GM19240 (cell line): ENCODE data around the gene SDK1.
"Not testable (repeated sequence)": the region's sequence is repeated elsewhere in the genome, so short reads cannot be mapped to it uniquely, and the experiment has no call there.

Experiments used
- DNase-seq: peaks from one replicate; pipeline ENCODE4 v3.0.0; 2011; ENCODE audit warnings: low spot score; ENCODE audit not compliant: insufficient read length

SDK1 gene

DNA sequence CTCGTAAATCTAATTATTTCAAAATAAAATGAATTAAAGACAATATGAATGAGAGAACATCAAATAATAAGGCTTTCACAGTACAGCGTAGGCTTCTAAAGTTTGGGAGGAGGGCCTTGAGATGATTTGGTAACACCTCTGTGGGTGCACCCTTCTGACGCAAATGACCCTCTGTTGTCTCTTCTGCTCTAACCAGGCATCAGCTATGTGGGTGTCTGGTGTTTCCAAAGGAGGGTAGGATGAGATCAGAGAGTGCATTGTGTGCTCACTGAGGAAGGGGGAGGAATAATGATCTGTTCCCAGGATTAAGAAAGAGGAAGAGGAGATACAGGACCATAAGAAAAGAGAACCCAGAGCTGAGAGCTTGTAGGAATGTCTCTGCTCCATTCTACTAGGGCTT lies 420.4 kb downstream of the SDK1 start:
- DNase-seq: no peak

DNA sequence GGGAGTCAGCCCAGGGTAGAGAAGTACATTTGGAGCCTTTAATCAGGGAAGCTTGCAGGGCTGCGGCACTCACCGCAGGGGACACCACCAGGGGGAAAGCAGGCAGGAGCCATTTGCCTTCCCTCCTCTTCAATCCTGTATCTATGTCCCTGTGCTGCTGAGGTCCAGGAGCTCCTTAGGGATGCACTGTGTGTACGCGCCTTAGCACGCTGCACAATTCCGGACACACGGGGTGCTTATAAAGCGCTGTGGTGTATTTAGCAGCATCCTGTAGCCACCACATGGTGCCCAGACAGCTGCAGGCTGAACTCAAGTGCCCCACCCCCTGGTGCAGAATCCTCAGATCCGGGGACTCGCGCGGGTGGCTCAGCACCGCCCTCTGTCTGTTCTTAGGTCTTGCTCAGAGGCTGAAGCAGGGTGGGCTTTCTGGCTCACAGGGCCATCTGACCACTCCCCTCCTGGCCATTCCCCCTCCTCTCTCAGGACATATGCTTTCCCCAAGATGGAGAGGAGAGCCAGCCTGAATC lies 421.4 kb downstream of the SDK1 start:
- DNase-seq: no peak

DNA sequence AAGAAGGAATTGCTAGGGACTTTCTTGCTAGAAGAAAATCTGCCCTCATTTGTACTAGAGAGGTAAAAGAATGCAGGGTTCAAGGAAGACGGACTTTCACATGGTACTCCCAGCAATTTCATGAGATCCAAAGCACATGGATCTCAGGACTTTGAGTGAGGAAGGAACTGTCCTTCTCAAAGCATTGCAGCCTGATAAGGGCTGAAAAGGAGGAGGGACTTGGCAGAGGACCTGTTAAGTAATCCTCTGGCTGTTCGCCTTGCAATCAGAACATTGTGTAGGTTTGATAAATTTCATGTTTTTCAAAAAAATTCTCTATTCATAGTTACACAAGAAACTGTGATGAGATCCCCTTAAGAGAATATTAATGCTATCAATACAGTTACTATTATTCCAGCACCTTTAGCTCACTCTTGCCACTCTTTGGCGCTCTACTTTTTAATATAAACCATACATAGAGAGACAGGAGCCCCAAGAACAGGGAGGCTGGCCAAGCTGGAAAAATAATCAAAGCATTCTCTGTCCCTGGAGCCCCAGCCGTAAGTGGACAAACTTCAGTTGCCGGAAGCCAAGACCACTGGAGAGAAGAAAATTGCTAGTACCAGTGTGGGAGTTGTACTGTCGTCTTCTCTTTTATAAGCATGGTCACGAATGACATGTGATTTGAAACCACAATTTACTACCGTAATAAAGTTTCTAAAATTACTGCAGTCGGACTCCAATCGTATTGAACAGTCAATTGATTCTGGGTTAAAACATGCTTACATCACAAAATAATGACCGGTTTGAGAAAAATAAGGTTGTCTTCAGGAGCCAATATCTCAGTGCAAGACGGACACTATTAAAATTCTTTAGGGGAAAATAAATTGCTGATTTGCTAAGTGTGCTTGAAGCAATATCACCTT lies 424.4 kb downstream of the SDK1 start:
- DNase-seq: no peak

DNA sequence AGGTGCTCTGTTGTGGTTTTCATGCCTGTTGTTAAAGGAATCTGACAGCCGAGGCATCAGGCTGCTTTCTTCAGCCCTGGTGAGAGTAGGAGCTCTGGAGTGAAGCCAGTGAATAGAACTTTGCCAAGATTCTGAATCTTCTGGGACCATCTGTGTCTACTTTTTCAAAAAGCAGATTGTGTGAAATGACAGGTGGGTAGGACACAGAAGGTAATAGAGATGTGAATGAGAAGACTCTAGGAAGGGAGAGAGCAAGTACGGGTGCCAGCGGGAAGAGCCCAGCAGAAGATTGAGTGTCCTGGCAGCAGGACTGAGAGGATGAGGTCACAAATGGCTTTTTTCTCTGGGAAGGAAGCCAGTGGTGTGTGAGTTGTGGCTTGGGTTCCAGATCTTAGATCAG lies 429.2 kb downstream of the SDK1 start:
- DNase-seq: no peak

DNA sequence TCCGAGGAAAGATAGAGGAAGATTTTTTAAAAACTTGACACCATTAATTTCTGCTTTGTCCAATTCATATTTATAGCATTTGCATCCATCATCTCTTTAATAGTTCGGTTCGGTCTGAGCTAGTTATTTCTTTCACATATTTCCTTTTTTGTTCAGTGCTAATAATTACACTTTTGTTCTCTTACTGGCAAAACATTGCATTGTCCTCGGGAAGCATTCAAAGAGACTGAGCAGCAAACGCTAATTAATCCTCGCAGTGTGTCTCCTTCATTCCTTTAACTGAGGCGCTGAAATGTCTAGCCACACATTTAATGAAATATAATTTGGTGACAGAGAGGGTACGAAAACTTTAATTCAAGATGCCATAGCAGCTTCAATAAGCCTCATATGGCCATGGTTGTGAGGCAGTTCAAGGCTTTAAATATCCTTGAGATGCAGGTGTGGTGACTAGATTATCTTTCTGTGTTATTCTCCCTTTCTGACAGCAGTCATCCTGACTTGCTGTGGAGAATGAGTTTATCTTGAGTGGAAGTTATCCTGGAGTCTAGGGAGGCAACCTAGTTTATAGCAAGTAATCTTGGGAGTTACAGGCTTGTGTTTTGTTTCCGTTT lies 431.4 kb downstream of the SDK1 start:
- DNase-seq: no peak

DNA sequence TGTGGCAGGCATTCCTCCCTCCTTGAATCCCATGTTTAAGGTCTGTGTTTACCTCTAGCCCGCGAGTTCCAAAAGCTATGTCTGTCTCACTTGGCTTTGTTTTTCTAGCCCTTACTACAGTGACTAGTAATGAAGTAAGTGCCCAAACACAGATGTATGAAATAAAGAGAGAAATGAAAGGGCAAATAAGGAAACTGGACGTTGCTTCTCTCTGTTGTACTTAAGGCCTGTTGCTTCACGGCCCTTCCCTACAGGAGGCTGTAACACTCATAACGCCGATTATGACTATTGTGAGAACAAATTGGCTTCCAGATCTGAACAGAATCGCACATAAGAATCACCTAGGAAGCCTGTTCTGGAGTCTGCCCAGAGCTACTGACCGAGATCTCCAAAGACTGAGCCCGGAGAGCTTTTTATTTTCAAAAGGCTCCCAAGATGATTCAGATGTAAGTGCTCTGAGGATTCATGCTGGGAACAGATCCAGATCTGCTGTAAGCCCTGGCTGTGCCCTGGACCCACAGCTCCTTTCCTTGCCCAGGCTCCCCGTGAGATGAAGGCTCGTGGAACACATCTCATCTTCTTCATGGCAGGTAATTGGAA lies 432.6 kb downstream of the SDK1 start:
- no peak for DNase-seq

DNA sequence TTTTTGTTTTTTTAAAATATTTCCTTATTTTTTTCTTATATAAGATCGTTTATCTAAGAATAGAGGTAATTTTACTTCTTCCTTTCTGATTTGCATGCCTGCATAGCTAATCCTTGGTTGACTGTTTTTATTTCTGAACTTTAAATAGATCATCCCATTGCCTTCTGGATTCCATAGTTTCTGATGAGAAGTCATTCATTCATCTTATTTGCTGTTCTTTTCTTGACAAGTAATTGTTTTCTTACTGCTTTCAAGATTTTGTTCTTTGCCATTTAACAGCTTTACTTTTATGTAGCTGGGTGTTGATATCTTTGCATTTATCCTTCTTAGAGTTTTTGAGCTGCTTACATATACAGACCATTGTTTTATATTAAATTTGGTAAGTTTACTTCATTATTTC lies 437.9 kb downstream of the SDK1 start:
- DNase-seq: no peak

DNA sequence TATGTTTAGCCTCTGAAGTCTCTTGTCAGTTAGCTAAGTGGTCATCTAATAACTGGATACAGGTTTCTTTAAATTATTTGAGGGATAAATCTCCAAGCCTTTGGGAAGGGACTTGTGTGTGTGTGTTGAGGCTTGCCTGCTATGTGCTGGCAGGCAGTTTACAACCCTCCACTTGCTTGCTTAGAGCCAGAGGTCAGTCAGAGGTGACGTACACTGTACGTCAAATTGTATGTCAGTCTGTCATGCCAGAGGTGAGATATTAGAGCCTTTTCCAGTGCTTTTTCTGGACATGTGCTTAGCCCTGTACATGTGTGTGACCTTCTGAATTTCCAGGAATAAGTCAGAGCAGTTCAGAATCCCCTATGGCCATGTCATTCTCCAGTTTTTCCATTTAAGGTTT lies 438.9 kb downstream of the SDK1 start:
- no peak for DNase-seq

DNA sequence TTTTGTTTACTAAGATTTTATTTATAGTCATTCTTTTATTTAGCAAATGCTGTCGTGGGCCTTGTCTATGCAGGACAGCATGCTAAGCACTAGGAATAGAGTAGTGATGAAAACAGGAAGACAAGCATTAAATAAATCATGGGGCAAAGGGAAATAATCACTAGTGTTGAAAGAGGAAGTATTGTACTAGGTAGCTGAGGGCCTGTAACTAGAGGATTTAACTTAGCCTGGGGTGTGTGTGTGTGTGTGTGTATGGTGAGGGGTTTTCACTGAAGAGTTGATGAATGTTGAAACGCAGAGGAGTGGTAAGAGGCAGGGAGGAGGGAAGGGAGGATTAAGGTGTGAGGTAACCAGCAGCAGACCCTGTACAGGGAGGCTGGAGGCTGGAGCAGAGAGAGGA lies 446.4 kb downstream of the SDK1 start:
- DNase-seq: no peak

DNA sequence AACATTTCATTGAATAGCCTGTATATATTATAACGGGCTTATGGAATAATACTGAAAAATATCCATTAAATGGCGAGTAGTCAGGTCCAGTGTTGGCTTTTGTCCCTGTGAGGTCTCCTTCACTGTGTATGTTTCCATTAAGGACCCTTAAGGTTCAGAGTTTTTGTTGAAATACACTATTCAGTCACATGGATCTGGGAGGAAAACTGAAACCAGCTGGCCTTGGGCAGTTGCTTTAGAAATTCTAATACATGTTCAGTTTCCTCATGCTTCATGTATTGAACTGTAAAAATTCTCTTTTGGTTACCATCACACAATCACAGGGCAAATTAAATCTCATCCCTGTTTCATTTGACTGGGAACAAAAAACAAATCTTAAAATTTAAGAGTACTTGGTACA lies 447.3 kb downstream of the SDK1 start:
- no peak for DNase-seq

DNA sequence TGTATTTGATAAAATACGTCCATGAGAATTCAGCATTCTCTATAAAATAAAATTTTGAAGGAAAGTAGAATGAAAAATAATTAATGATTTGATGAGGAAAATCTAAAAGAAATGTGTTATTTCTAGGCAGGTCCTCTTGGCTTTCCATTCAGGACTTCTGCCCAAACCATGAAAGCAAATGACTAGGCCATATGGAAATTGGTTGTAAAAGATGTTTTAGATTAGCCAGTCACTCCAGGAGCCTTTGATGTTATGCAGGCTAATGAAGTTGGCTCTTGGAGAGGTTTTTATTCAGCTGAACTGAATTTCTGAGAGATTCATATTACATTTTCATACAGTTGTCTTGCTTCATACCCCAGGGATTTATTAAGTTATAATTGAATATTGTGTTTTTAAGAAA lies 452.8 kb downstream of the SDK1 start:
- DNase-seq: no peak

DNA sequence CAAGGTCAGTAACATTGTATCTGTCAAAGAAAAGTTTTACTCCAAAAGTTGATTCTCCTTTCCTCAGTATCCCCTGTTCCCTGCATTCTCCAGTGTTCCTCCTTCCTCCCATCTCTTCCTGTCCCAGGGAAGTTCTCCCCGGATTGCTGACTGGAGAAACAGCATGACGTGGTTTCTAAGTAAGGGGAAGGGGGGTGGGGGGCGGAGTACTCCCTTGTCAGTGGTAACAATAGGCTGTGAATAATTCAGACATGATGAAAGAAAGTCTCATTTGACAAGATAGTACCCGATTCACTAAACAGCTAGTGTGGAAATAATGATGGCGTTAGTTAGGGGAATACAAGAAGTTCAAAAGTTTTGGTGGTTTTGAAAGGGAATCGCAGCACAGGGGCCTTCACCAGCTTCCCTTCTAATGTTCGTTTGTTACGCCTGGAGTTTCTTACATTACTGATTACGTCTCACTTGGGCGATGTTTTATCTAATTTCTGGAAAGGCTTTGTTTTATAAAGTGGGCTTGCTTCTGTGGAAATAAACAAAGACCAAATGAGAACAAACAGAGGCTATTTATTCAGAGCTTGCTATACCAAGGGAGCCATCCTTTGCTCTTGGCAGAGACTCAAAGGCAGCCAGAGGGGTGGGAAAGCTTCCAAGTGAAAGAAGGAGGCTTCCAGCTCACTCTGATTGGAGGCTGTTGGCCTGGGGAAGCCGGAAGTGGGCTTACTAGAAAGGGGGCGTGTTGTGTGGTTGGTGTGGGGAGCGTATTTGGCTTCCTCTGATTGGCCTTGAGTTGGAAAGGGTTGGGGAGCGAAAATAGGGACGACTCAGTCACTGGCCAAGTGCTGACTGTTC lies 453.7 kb downstream of the SDK1 start:
- DNase-seq: no peak

DNA sequence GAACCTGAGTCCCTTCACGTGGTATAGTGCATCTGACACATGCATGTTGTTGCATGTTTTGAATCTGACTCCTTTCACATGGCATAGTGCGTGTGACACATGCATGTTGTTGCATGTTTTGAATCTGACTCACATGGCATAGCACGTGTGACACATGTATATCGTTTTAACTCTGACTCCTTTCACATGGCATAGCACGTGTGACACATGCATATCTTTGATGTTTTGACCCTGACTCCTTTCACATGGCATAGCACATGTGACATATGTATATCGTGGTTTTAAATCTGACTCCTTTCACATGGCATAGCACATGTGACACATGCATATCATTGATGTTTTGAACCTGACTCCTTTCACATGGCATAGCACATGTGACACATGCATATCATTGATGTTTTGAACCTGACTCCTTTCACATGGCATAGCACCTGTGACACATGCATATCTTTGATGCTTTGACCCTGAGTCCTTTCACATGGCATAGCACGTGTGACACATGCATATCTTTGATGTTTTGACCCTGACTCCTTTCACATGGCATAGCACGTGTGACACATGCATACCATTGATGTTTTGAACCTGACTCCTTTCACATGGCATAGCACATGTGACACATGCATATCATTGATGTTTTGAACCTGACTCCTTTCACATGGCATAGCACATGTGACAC lies 454.9 kb downstream of the SDK1 start:
- DNase-seq: not testable (repeated sequence)

DNA sequence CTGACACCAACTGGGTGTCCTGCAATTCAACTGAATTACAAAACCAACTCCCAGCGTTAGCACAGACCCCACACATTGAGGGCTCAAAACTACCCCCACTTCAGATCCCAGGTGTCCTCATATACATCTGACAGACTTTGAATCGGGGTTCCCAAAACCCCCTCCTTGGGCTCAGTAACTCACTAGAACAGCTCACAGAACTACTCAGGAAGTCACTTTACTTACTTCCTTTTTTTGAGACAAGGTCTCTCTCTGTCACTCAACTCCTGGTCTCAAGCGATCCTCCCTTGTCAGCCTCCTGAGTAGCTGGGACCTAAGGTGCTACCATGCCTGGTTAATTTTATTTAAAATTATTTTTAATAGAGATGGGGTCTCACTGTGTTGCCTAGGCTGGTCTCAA lies 456.0 kb downstream of the SDK1 start:
- DNase-seq: no peak

DNA sequence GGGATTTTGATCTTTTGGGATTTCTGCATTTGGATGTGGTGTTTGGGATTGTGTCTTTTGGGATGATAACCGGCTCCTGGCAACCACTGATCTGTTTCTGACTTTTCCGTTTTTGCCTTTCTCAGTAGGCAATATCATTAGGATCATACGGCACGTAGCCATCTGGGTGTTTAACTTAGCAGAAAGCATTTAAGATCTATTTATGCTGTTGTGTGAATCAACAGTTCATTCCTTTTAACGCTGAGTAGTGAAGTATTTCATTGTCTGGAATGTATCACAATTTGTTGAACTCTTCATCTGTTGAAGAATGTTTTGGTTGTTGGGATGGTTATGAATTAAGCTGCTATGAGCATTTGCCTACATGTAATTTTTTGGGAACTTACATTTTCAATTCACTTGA lies 459.6 kb downstream of the SDK1 start:
- no peak for DNase-seq

DNA sequence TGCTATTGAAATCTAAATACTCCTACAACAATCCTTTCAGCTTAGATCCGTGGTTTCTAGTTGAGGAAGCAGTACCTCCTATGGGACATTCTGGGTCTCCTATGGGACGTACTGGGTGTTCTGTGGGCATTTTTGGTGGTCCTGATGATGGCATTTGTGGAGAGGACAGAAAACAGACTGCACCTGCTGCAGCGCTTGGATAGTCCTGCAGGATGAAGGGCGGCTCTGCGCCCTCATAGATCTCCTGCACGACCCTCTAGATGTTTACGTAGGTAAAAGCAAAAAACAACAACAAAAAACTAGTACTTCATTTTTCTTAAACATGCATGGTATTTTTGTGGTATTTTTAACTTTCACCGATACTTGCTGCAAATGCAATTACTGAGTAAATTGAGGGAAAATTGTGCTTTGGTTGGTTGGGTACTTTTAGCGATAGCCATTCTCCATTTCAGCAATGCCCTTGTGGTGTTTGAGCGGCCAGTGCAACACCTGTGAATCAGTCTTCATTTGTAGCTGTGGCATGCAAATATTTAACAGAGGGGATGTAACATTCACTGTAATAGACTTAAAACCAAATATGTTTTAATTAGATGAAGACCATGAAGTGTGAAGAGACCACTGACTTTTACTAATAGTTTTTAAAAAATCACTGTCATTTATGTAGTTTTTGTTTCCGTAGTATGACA lies 461.2 kb downstream of the SDK1 start:
- no peak for DNase-seq

DNA sequence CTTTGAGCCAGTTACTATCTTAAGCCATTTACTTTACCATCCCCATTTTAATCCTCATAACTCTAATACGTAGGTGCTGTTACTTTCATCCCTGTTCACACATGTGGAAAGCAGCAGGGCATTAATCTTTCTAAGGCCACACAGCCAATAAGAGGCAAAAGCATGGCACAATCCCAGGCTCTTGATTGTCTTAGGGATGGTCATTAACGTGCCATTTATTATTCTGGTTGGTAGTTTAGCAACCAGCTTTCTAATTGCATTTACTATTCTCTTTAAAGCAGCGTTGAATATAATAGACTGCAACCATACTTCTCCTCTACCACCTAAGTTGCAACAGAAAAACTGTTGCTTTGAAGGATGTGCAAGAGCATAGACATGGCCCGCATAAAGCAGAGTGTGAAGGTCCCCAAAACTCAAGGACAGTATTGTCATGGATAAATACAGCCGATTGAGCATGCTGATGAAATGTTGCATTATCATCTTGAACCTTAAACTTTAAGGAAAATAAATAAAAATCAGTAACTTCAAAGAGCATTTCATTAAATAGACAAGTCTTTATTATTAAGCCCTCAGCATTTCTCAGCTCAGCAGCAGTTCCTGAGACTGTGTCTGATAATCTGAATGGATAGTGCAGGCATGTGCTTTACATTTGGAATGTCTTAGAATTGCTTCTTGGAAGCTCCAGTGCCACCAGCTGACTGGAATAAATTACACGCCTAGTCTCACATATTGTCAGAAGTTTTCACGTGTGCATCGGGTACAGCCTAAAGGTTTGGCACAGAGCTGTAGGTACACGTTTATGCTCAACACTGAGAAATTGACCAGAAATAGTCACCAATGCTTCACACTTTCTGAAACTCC lies 467.1 kb downstream of the SDK1 start:
- DNase-seq: no peak

DNA sequence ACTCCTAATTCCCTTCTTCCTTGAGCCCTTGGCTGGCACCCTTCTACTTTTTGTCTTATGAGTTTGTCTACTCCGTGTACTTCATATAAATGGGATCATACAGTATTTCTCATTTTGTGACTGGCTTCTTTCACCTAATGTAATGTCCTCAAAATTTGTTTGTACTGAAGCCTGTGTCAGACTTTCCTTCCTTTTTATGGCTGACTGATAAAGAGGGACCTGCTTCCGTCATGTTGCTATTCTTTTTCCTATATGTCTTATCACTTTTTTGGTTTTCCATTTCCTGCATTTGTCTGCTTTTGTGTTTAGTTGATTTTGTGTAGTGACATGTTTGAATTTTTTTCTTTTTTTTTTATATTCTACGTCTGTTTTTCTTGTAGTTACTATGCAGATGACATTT lies 470.9 kb downstream of the SDK1 start:
- no peak for DNase-seq

DNA sequence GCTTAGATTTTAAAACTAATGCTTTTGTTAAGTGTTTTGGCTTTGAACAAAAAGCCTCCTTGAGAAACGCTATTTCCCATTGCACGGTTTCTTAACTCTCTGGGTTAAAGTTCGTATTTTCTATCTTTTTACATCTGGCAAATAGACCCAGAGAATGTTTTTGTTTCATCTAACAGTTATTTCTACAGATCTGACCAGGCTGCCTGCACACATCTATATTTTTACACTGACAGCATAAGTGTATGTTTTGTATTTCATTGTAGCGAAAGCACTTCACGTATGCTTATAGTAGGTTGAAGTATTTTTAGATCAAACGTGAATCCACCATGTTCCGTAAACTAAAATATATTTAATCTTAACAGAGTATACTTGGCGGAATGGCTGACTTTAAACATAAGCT lies 477.3 kb downstream of the SDK1 start:
- DNase-seq: no peak
